Measurements from ENCODE around the gene CRYM.

DNA sequence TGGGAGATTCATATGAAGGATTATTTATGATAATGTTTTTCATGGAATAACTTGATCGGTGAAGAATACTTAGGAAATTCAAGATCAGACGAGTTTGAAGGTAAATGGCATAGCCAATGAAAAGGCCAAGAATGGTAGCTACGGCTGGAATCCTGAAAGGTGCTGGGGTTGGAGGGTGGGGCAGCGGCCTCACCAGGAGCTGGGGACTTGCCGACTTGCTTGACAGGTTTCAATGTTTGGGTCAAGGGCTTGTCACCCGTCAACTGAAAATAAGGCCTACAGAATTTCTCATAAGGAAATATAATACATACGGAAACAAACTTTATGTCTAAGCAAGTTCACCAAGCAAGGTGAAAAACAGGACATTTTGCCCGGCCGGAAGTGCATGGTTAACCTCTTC is 9.9 kb downstream of the CRYM start:
- TF ChIP-seq, protein P1, sequence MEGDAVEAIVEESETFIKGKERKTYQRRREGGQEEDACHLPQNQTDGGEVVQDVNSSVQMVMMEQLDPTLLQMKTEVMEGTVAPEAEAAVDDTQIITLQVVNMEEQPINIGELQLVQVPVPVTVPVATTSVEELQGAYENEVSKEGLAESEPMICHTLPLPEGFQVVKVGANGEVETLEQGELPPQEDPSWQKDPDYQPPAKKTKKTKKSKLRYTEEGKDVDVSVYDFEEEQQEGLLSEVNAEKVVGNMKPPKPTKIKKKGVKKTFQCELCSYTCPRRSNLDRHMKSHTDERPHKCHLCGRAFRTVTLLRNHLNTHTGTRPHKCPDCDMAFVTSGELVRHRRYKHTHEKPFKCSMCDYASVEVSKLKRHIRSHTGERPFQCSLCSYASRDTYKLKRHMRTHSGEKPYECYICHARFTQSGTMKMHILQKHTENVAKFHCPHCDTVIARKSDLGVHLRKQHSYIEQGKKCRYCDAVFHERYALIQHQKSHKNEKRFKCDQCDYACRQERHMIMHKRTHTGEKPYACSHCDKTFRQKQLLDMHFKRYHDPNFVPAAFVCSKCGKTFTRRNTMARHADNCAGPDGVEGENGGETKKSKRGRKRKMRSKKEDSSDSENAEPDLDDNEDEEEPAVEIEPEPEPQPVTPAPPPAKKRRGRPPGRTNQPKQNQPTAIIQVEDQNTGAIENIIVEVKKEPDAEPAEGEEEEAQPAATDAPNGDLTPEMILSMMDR (IDR thresholded peaks at IDR 0.05 in 2 of 3, conservative IDR thresholded peaks at IDR 0.05 in 1 of 3; ENCODE audit: borderline replicate concordance in 1 of 3, insufficient read depth in 1 of 3, low read depth in 2 of 3, low read length in 2 of 3), result no peak
- TF ChIP-seq SP1 (IDR thresholded peaks at IDR 0.05; ENCODE audit: low read depth), result no peak
- no peak for TF ChIP-seq EZH2 (IDR thresholded peaks at IDR 0.05)
- TF ChIP-seq CBX3 (IDR thresholded peaks at IDR 0.05; ENCODE audit: low read depth), result no peak
